ENCODE results near the gene SEC22C. TPM values are rescaled to one million over a fixed set of nuclear protein-coding genes. Genes with fewer than 3 reads are reported as not detected.

Gene SEC22C
- total and polyA plus RNA-seq, 2 donors (not counting 1 experiment from before 2014, with no cell fraction given) = 19.2 to 44.8 TPM

GRCh38 chr3:42500091-42500490, 81.7 kb downstream of the SEC22C start:
- Histone ChIP-seq H4K20me1 (ENCODE audit: control insufficient read depth, insufficient read depth, low read length, poor library complexity, severe bottlenecking) (no peaks in the 10 kb centered on the region), H3K9me3 (ENCODE audit: control extremely low read depth in 1 of 3, control insufficient read depth in 2 of 3, insufficient read depth in 1 of 3, low read length in 2 of 3) (no peaks in the 10 kb centered on the region), H3K79me2 (ENCODE audit: control insufficient read depth, insufficient read depth, low read length) (no peaks in the 10 kb centered on the region), H3K4me3 (ENCODE audit: control extremely low read depth in 1 of 5, extremely low read depth in 1 of 5, insufficient read depth in 1 of 5, low read depth in 2 of 5, low read length in 4 of 5) (no peak overlapping the region), H3K4me1 (ENCODE audit: control insufficient read depth in 2 of 2, insufficient read depth in 2 of 2, low read length in 2 of 2) (peaks cover 11 to 21% of the 10 kb centered on the region in 2 donors), H3K9ac (ENCODE audit: low read length) (no peak overlapping the region), H2AFZ (ENCODE audit: insufficient read depth, low read depth, low read length, poor library complexity, severe bottlenecking) (no peak overlapping the region), H3K27ac (ENCODE audit: low read length in 2 of 2) (no peak overlapping the region), H3K4me2 (replicated peaks; ENCODE audit: low read depth, low read length, poor library complexity, severe bottlenecking) (no peak overlapping the region), H3K27me3 (replicated peaks in 1 of 4; ENCODE audit: control extremely low read depth in 1 of 4, control insufficient read depth in 3 of 4, insufficient read depth in 4 of 4, low read length in 3 of 4) (peaks cover 0 to 38% (median 16%) of the 10 kb centered on the region in 4 experiments), H3K36me3 (replicated peaks in 1 of 2; ENCODE audit: control extremely low read depth in 1 of 2, control insufficient read depth in 1 of 2, extremely low read depth in 1 of 2, insufficient read depth in 2 of 2, low read length in 1 of 2) (no peaks in the 10 kb centered on the region)
- DNase-seq (no peak), ATAC-seq (ENCODE audit: low read depth) (no peak)
- WGBS (ENCODE audit: insufficient coverage) = 83% methylated on average over 1 of the region's 2 CpGs
- Mint-ChIP-seq H3K4me1 (peaks cover 25% of the 10 kb centered on the region), H3K27ac (no peak overlapping the region), H3K27me3 (peaks cover 35% of the 10 kb centered on the region), H3K4me3 (peak overlapping the region; percentile 73), H3K9me3 (ENCODE audit: insufficient read depth) (no peaks in the 10 kb centered on the region)
- TF ChIP-seq EZH2 (IDR thresholded peaks at IDR 0.05; ENCODE audit: borderline replicate concordance, insufficient read depth, low read depth, low read length, poor library complexity, severe bottlenecking) = no peak
- no peak for TF ChIP-seq CTCF (IDR thresholded peaks at IDR 0.05)
- intact Hi-C loops (cut with micrococcal nuclease) = loop anchor here (5.0 kb wide), 2 partner anchors 82 to 1192 kb away; partner anchors contain the start of genes ABHD5 and SEC22C
- ChIA-PET POLR2A (interaction anchor here (0.7 kb wide), 1 partner anchor 42 kb away, joined by 12 read pairs; no protein-coding TSS in a partner anchor), CTCF (interaction anchor here (3.1 to 3.2 kb wide), 2 partner anchors 10 to 47 kb away, joined by 24 to 56 read pairs; no protein-coding TSS in a partner anchor)

DNA sequence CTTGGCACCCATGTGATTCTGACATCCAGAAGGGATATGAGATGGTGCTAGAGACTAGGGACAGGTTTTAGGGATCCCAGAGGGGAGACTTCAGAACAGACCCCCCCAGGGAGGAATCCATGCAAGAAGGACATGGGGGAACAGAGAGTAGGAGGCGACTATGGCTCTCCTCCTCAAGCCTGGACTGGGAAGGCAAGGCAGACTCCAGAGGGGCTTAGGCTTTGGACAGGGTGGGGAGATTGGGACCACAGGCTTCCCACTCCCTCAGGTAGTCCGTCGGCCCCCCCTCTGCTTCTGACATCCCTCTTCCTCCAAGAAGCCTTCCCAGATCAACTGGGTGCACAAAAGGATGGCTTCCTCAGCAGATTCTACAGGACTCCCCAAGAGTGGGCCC, 82.3 kb downstream of the SEC22C start:
- H3K4me2 ChIP-seq (replicated peaks; ENCODE audit: low read depth, low read length, poor library complexity, severe bottlenecking) = no peak overlapping the region
- H4K20me1 ChIP-seq (ENCODE audit: control insufficient read depth, insufficient read depth, low read length, poor library complexity, severe bottlenecking) = no peaks in the 10 kb centered on the region
- intact Hi-C loops (cut with micrococcal nuclease) = no loop called here
- no peak overlapping the region for H3K27ac ChIP-seq (ENCODE audit: low read length in 2 of 2)
- no peaks in the 10 kb centered on the region for H3K9me3 ChIP-seq (ENCODE audit: control extremely low read depth in 1 of 3, control insufficient read depth in 2 of 3, insufficient read depth in 1 of 3, low read length in 2 of 3)
- POLR2A ChIA-PET = no interaction called here
- ATAC-seq (ENCODE audit: low read depth) = no peak
- no peak overlapping the region for H3K27ac Mint-ChIP-seq
- TF ChIP-seq EZH2 (IDR thresholded peaks at IDR 0.05; ENCODE audit: borderline replicate concordance, insufficient read depth, low read depth, low read length, poor library complexity, severe bottlenecking) (no peak), CTCF (IDR thresholded peaks at IDR 0.05) (no peak)
- H3K4me3 ChIP-seq (ENCODE audit: control extremely low read depth in 1 of 5, extremely low read depth in 1 of 5, insufficient read depth in 1 of 5, low read depth in 2 of 5, low read length in 4 of 5) = no peak overlapping the region
- H3K36me3 ChIP-seq (replicated peaks in 1 of 2; ENCODE audit: control extremely low read depth in 1 of 2, control insufficient read depth in 1 of 2, extremely low read depth in 1 of 2, insufficient read depth in 2 of 2, low read length in 1 of 2) = no peaks in the 10 kb centered on the region
- H3K9ac ChIP-seq (ENCODE audit: low read length) = no peak overlapping the region
- peaks cover 11 to 21% of the 10 kb centered on the region in 2 donors for H3K4me1 ChIP-seq (ENCODE audit: control insufficient read depth in 2 of 2, insufficient read depth in 2 of 2, low read length in 2 of 2)
- H3K4me1 Mint-ChIP-seq = peaks cover 25% of the 10 kb centered on the region
- H3K79me2 ChIP-seq (ENCODE audit: control insufficient read depth, insufficient read depth, low read length) = no peaks in the 10 kb centered on the region
- CTCF ChIA-PET = no interaction called here
- no peak overlapping the region for H3K4me3 Mint-ChIP-seq
- 80% methylated on average over 1 of the region's 3 CpGs for WGBS (ENCODE audit: insufficient coverage)
- H3K27me3 Mint-ChIP-seq = peaks cover 35% of the 10 kb centered on the region
- no peak for DNase-seq
- H3K9me3 Mint-ChIP-seq (ENCODE audit: insufficient read depth) = no peaks in the 10 kb centered on the region
- H3K27me3 ChIP-seq (replicated peaks in 1 of 4; ENCODE audit: control extremely low read depth in 1 of 4, control insufficient read depth in 3 of 4, insufficient read depth in 4 of 4, low read length in 3 of 4) = peaks cover 0 to 38% (median 16%) of the 10 kb centered on the region in 4 experiments
- H2AFZ ChIP-seq (ENCODE audit: insufficient read depth, low read depth, low read length, poor library complexity, severe bottlenecking) = no peak overlapping the region

Data from B cell (primary cell).